Panc1 (cell line): Measurements from ENCODE around the gene PSMA4. TPM values are rescaled to one million over a fixed set of nuclear protein-coding genes. Genes with fewer than 3 reads are reported as not detected.

Experiments used
- ATAC-seq: fragments of 200-7000 bp; cut with Tn5 transposase; 2 replicates; pipeline ENCODE4 v1.9.1; 2020; ENCODE audit warnings: mild to moderate bottlenecking, moderate library complexity
- BruUV-seq: library from RNA; stranded (reverse); fragments of 400-500 nt; replicated peaks from 2 replicates; lab custom pipeline; 2021; lab: Mats Ljungman, UMichigan
- CTCF ChIA-PET: fragments of 300-600 bp; sonication (Branson Sonifier 250); formaldehyde crosslinking; loops from one replicate; lab custom pipeline; 2022; ENCODE audit warnings: antibody characterized with exemption; lab: Charles Lee
- POLR2A ChIA-PET: fragments of 300-600 bp; sonication (Branson Sonifier 250); formaldehyde crosslinking; loops from one replicate; lab custom pipeline; 2022; ENCODE audit warnings: antibody characterized with exemption; lab: Charles Lee
- DNase-seq: peaks from one replicate; pipeline ENCODE4 v3.0.0-alpha.2; 2010; ENCODE audit warnings: low read depth, low spot score
- H3K27ac ChIP-seq: 2 replicates; pipeline ENCODE4 v1.5.1; 2011; ENCODE audit warnings: mild to moderate bottlenecking, low read length, inconsistent platforms
- H3K27me3 ChIP-seq: fragments of 200-500 bp; sonication (Bioruptor generic); 2 replicates; pipeline ENCODE4 v1.6.0; 2014; ENCODE audit warnings: low read length, inconsistent platforms; ENCODE audit not compliant: control insufficient read depth, insufficient read depth
- H3K36me3 ChIP-seq: fragments of 200-500 bp; sonication (Bioruptor generic); 2 replicates; pipeline ENCODE4 v1.5.1; 2014; ENCODE audit warnings: inconsistent platforms, mild to moderate bottlenecking, low read length, moderate library complexity; ENCODE audit not compliant: control insufficient read depth, insufficient read depth
- H3K4me1 ChIP-seq: 2 replicates; pipeline ENCODE4 v1.5.1; 2011; ENCODE audit warnings: inconsistent platforms, mild to moderate bottlenecking, low read length, moderate library complexity; ENCODE audit not compliant: control insufficient read depth, insufficient read depth
- H3K4me3 ChIP-seq, 2 experiments: 2 replicates each; pipeline ENCODE4 v1.5.1; 2011 to 2012; ENCODE audit warnings: low read depth in 2 of 2, low read length in 2 of 2, mild to moderate bottlenecking in 2 of 2, inconsistent platforms in 1 of 2, moderate library complexity in 1 of 2
- H3K9me3 ChIP-seq: fragments of 200-500 bp; sonication (Bioruptor generic); 2 replicates; pipeline ENCODE4 v1.5.1; 2014; ENCODE audit warnings: low read depth, mild to moderate bottlenecking, inconsistent platforms, low read length, moderate library complexity; ENCODE audit not compliant: control insufficient read depth, insufficient read depth
- POLR2AphosphoS5 ChIP-seq: IDR thresholded peaks from 2 replicates; pipeline ENCODE4 v1.6.1; 2012; ENCODE audit warnings: mild to moderate bottlenecking, low read depth, low read length, moderate library complexity
- REST ChIP-seq, 2 experiments: IDR thresholded peaks; 2 replicates each; pipeline ENCODE4 v1.6.1; 2011 to 2012; ENCODE audit warnings: low read depth in 2 of 2, control low read depth in 1 of 2, low read length in 1 of 2, mild to moderate bottlenecking in 1 of 2, moderate library complexity in 1 of 2; ENCODE audit not compliant: insufficient read depth in 1 of 2
- SIN3A ChIP-seq: IDR thresholded peaks from 2 replicates; pipeline ENCODE4 v1.6.1; 2012; ENCODE audit warnings: low read depth, mild to moderate bottlenecking, low read length, moderate library complexity, borderline replicate concordance; ENCODE audit not compliant: insufficient read depth
- TCF7L2 ChIP-seq: IDR thresholded peaks from 2 replicates; pipeline ENCODE4 v1.6.1; 2011; ENCODE audit warnings: mild to moderate bottlenecking, low read depth, low read length, inconsistent platforms
- in situ Hi-C: cut with HindIII; loops from 2 replicates; pipeline ENCODE4 v1.10.0; 2016; ENCODE audit warnings: low sequenced_read_pairs, low pct_unique_long_range_greater_than_20kb
- intact Hi-C: fragments of 100-400 bp; cut with micrococcal nuclease; formaldehyde crosslinking; loops from one replicate; pipeline ENCODE4 v1.10.0; 2022; ENCODE audit not compliant: unreplicated experiment
- total RNA-seq: library from RNA; stranded (reverse); gene quantifications from one replicate; pipeline ENCODE4 v1.2.1, GENCODE V29; 2021; ENCODE audit not compliant: unreplicated experiment
- TF ChIP-seq, protein P1 (sequence below): fragments of 450-650 bp; IDR thresholded peaks from 2 replicates; pipeline ENCODE4 v1.5.1; 2017; ENCODE audit warnings: mild to moderate bottlenecking

The PSMA4 gene
- total RNA-seq, 1 experiment from 2014 or later: 303 TPM

GRCh38 chr15:78574944-78575343, 34.7 kb downstream of the PSMA4 start:
- no peak overlapping the region for H3K27ac ChIP-seq
- no peak overlapping the region for H3K4me3 ChIP-seq
- H3K9me3 ChIP-seq: no peaks in the 10 kb centered on the region
- 0 out of 2 replicates have a peak, but pooled peaks cover 4% of the 10 kb centered on the region for H3K4me1 ChIP-seq
- DNase-seq: no peak
- TF ChIP-seq REST (IDR thresholded peaks at IDR 0.05; ENCODE audit: insufficient read depth in 1 of 2, low read depth in 2 of 2, low read length in 1 of 2) (no peak), POLR2AphosphoS5 (no peak), SIN3A (no peak), TCF7L2 (no peak)
- TF ChIP-seq, protein P1, sequence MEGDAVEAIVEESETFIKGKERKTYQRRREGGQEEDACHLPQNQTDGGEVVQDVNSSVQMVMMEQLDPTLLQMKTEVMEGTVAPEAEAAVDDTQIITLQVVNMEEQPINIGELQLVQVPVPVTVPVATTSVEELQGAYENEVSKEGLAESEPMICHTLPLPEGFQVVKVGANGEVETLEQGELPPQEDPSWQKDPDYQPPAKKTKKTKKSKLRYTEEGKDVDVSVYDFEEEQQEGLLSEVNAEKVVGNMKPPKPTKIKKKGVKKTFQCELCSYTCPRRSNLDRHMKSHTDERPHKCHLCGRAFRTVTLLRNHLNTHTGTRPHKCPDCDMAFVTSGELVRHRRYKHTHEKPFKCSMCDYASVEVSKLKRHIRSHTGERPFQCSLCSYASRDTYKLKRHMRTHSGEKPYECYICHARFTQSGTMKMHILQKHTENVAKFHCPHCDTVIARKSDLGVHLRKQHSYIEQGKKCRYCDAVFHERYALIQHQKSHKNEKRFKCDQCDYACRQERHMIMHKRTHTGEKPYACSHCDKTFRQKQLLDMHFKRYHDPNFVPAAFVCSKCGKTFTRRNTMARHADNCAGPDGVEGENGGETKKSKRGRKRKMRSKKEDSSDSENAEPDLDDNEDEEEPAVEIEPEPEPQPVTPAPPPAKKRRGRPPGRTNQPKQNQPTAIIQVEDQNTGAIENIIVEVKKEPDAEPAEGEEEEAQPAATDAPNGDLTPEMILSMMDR: no peak
- POLR2A ChIA-PET: no interaction called here
- intact Hi-C loops (no loop called here), in situ Hi-C loops (no loop called here)
- H3K27me3 ChIP-seq: no peaks in the 10 kb centered on the region
- CTCF ChIA-PET: no interaction called here
- H3K36me3 ChIP-seq: no peaks in the 10 kb centered on the region
- ATAC-seq: no peak
- BruUV-seq: no TSS peak

- ChIA-PET CTCF (interaction anchor here (0.6 kb wide), 1 partner anchor 41 kb away, joined by 3 read pairs; no protein-coding TSS in a partner anchor), POLR2A (no interaction called here)
- Histone ChIP-seq H3K36me3 (no peaks in the 10 kb centered on the region), H3K27me3 (no peaks in the 10 kb centered on the region), H3K9me3 (no peaks in the 10 kb centered on the region), H3K4me1 (no peaks in the 10 kb centered on the region), H3K27ac (no peak overlapping the region), H3K4me3 (no peak overlapping the region)
- BruUV-seq: no TSS peak
- no peak for TF ChIP-seq TCF7L2
- no peak for TF ChIP-seq REST (IDR thresholded peaks at IDR 0.05; ENCODE audit: insufficient read depth in 1 of 2, low read depth in 2 of 2, low read length in 1 of 2)
- TF ChIP-seq, protein P1: no peak
- no peak for TF ChIP-seq SIN3A
- TF ChIP-seq POLR2AphosphoS5: no peak
- intact Hi-C loops (no loop called here), in situ Hi-C loops (no loop called here)
- ATAC-seq (no peak), DNase-seq (no peak)
Measured at GRCh38 chr15:78597583-78597982, 57.3 kb downstream of the PSMA4 start.
